HG02571 (cell line): ENCODE results near the gene OR8B3.
"Not testable (repeated sequence)": the region's sequence is repeated elsewhere in the genome, so short reads cannot be mapped to it uniquely, and the experiment has no call there.

Experiments
- ATAC-seq: cut with Tn5 transposase; IDR thresholded peaks from one replicate; pipeline ENCODE4 v1.9.1; 2021; ENCODE audit warnings: mild to moderate bottlenecking, moderate library complexity; ENCODE audit not compliant: unreplicated experiment

Gene OR8B3, protein sequence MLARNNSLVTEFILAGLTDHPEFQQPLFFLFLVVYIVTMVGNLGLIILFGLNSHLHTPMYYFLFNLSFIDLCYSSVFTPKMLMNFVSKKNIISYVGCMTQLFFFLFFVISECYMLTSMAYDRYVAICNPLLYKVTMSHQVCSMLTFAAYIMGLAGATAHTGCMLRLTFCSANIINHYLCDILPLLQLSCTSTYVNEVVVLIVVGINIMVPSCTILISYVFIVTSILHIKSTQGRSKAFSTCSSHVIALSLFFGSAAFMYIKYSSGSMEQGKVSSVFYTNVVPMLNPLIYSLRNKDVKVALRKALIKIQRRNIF

DNA sequence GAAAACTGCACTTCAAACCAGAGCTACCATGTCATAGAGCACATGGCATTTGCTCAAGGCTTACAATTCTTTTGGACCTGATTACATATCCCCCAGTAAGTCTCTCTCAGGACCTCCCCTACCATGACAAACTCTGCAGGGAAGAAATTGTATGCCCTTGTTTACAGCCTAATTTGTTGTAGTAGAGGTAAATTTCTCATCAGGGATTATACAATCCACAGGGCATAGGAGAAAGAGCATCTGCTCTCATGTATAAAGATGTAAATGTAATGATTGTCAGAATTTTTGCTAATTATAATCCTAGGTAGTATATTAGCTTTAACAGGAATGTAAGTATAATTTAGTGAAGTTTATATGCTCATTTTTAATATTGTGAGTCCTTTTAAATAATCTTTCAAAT is at the start of gene OR8B3:
Gene OR8B3, minus strand, starts transcription at position 101 of the 400 bp plus-strand sequence. CDS start 1,673 bp downstream, outside the sequence.
- no peak for ATAC-seq

DNA sequence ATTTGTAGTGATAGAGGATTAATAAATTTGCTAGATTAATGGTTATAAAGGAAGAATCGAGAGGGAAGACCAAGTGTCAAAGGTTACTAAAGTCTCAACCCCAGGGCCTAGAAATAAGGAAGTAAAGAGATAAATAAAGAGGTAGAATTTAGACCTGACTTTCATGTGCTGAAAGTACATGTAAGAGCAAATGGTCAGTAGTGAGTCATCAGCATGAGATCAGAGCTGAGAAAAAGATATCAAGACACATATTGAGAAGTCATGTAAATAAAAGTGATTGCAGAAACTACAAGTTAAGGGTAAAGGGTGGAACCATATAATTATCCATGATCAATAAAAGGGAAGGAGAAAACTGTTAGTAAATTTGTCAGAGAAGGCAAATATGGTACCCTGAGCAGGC is 48.1 kb upstream of the OR8B3 start:
- ATAC-seq, result no peak

DNA sequence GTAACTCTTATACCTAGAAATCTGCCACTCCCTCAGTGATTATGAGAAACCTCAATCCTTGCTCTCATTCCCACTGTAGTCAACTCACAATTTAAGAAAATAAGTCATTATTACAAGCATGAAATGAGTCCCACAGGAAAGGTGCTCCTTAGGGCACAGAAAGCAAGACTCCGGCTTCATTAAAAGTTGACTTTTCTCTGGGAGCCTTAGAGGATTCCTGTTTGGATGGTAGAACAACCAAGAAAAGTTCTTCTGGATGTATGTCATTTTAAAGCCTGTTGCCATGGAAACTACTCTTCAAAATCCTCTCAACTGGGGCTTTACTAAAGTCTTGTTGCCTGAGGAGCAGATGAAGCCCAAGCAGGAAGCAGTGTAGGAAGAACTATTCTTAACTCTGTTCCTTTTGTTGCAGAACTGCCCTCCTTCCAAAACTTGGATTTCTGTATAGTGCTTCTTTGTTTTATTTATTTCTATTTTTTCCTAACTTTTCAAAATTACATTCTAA is 46.9 kb upstream of the OR8B3 start, which contains the start of gene OR8B8:
Gene OR8B8, minus strand, starts transcription at position 51 of the 505 bp plus-strand sequence. CDS start 4,611 bp downstream, outside the sequence.
- no peak for ATAC-seq

DNA sequence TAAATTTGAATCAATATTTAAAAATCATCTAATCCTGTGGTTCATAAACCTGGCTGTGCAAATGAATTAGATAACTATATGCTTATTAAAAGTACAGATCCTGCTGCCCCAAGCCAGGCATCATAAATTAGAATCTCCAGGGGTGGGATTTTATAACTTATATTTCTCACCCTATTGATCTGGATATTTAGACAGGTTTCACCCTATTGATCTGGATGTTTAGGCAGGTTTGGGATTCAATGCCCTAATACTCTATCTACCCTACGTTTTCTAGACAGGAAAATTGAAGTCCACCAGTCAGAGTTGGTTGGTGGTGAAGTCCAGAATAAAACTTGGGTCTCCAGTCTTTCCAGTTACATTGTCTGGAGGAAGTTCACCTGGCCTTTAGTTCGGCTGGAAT is 44.0 kb upstream of the OR8B3 start:
- no peak for ATAC-seq

DNA sequence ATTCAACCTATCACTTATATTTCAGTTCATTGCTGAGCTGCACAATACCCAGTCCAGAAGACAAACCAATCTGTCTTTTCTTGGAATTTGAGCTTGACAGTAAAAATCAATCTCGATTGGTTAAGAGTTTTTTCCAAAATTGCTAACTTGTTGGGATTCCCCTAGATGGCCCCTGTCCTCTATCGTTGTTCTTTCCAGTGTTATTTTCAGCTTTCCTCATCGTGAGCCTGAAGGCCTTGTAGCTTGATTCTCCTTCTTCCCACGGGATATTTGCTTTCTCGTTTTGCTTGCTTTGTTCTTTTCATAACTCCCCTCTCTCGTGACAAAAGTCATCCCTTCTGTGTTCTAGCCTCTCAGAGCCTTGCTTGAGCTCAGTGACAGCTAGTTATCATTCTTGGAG is 43.6 kb upstream of the OR8B3 start:
- ATAC-seq, result no peak

DNA sequence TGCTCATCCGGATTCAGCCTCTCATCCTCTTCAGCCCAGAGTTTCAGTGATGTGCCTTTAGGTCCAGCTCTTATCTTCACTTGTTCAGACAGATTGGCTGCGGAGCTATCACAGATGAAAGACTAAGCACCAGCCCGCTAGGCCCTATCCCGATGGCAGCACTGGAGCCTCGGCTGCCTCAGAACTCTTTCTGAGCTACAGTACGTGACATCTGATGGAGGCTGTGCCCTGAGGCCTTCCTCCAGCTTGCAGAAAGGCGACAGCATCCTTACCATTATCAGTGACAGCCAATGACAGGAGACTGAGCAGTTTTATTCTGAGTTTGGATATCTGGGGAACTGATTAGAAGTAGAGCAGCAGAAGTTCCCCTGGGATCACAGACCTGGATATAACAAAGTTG is 42.7 kb upstream of the OR8B3 start:
- ATAC-seq, result no peak

DNA sequence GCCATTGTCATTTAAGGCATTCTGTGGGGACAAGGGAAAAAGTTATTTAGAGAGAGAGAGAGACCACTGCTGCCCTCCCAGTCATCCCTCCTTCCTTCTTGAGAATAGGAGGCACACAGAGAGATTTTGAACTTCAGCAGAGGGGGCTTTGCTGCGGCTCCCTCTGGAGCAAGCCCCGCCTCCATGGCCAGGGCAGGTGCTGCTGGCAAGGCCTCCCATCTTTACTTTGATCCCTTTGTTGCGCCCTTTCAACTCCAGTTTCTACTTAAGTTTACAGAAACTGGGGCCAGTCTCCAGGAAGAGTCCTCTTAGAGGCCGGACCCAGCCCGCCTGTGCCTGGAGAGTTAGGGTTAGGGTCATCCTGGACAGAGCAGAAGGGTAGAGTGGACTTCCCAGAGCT is 42.3 kb upstream of the OR8B3 start:
- no peak for ATAC-seq

DNA sequence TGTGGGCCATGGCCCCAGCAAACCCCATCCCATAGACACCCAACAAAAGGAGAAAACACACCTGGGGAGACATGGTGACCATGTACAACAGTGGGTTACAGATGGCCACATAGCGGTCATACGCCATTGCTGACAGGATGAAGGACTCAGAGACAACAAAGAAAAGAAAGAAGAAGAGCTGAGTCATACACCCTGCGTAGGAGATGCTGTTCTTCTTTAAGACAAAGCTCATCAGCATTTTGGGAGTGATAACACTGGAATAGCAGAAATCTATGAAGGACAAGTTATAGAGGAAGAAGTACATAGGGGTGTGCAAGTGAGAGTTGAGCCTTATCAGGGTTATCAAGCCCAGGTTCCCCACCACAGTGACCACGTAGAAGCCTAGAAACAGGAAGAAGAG is 41.8 kb upstream of the OR8B3 start:
- ATAC-seq, result no peak

DNA sequence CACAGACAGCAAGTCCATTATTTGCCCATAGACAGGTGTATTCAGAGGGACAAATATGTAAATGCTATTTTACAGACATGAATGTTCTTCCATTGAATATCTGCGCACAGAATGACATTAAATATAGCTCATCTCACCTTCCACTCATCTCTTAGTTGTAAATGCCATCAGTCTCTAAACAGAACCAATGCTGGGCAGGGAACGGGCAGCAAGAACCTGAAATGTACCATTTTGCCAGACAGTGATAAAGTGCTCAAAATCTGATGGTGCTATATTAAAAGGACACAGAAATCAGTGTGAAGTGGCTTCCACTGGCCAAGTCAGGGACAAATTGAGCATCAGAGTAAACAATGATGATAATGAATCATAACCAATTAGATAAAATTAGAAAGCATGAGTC is 35.9 kb upstream of the OR8B3 start:
- no peak for ATAC-seq

DNA sequence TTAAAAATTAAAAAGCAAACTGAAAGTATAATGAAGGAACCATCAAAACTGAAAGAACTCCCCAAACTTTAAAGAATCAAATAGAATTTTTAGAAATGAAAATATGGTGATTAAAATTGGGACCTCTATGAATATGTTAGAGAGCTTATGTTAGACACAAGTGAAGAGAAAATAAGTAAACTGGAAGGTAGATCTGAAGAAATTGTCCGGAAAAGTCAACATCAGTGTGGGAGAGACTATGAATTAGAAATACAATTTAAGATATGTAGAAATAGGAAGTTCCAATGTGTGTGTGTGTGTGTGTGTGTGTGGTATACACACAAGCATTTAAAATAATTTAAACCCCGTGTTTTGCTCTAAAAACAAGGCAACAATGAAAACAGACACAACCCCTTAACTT is 30.8 kb upstream of the OR8B3 start:
- no peak for ATAC-seq

DNA sequence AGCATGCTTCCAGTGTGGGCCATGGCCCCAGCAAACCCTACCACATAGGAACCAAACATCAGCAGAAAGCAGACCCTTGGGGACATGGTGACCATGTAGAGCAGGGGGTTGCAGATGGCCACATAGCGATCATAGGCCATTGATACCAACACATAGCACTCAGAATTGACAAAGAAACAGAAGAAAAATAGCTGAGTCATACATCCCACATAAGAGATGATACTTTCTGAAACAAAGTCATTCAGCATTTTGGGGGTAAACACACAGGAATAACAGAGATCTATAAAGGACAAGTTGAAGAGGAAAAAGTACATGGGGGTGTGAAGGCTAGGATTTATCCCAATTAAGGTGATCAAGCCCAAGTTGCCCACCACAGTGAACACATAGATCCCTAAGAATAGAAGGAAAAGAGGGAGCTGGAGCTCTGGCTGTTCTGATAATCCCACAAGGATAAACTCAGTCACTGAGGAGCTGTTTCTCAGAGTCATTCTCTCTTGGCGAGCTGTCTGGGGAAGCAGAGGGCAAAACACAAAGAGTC is 25.6 kb upstream of the OR8B3 start, which contains the start of gene OR8B4:
Gene OR8B4, minus strand, starts transcription at position 488 of the 538 bp plus-strand sequence. Its CDS starts 0 bp downstream, at position 488.
- no peak for ATAC-seq

DNA sequence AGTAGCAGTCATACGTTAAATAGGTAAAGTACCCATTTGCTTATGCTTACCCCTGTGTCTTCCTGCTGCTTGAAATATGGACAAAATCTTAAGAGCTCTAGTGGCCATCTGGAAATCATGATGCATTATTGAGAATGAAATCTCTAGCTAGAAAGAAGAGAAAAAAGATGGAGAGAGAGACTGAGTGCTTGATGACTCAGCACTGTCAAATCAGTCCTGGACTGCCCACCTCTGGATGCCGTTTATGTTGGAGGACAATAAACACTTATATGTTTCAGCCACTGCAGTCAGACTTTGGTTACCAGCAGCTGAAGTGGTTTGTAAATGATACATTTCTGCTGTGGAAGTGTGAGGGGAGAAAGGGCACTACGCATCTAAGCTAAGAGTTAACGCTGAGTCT is 22.2 kb upstream of the OR8B3 start:
- ATAC-seq, result no peak

DNA sequence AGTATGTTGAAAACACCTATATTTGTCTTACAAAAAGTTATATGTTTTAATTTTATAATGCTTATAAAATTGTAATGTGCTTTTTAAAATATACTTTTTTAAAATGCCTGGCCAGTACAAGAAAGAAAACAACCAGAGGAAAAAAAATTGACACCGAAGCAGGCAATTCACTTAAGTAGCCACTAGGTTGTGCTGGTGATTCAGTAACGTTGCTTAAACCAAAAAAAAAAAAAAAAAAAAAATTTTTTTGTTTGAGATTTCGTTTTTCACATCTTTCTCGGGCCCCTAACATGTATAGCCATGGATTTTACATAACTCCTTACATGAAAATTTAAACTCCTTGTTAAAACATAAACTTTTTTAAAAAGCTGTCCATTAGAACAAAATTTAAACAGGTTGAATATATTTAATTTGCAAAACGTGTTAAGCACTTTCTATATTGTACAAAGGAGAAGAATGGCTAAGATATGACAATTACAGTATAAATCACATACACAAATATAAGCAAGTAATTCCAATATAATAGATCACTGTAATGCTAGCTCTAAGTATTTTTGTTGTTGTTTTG is 16.6 kb upstream of the OR8B3 start:
- no peak for ATAC-seq

DNA sequence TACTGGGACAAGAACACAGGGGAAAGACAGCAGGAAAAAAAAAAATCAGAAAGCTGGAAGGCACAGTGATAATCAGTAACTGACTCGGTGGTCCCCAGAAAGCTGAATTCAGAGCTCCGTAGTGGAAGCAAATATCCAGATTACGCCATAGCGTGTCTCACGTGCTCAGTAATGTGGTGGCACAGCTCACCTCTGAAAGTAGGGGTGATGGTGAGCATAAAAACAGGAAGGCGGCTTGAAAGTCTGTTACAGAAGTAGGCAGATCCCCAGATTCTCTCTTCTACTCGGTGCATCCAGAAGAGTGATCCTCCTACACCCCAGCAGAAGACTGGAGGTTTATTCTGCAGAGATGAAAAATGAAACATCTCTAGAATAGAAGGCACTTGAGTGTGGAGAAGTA is 11.1 kb upstream of the OR8B3 start:
- no peak for ATAC-seq

DNA sequence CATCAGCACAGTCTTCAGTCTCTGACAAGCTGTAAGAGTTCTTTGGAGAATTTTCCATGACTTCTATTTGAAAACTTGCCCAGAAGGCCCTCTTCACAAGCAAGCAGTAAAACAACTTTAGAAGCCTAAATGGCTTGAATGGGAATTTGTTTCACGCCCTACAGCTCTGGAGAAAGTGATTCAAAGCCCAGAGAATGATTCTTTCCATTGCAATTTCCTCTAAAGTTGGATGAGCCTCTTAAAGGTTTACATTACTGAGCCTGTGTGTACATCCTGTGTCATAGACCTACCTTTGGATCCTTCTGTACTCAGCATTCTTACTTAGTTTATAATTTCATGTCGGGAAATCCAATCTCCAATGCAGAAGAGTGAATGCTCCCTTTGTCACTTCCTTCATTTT is 6.8 kb upstream of the OR8B3 start:
- ATAC-seq, result no peak

DNA sequence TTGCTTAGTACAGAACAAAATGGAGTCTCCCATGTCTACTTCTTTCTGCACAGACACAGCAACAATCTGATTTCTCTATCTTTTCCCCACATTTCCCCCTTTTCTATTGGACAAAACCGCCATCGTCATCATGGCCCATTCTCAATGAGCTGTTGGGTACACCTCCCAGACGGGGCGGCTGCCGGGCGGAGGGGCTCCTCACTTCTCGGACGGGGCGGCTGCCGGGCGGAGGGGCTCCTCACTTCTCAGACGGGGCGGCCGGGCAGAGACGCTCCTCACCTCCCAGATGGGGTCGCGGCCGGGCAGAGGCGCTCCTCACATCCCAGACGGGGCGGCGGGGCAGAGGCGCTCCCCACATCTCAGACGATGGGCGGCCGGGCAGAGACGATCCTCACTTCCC is 4.4 kb upstream of the OR8B3 start:
- not testable (repeated sequence) for ATAC-seq

DNA sequence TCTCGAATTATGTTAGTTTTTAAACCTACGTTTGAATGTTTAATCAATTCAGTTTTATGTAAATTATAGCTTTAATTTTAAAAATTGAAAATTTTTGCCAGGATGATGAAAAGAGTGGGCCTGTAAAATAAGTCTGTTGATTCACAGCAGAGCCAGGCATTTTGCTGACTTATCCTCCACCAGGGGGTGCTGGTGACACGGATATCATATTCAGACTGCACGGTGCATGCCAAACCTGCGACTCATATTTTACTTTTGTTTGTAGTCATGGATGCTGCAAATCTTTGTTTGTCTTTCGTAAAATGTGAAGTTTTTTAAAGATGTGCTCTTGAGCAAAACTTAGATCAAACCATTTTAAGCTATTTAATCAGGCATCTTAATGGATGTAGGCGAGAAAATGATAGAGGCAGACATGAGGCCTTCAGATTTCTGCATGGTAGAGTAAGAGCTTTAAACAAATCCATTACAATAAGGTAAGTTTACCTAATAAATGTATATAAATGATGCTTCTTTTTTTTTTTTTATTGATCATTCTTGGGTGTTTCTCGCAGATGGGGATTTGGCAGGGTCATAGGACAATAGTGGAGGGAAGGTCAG is 3.6 kb upstream of the OR8B3 start:
- ATAC-seq, result no peak

DNA sequence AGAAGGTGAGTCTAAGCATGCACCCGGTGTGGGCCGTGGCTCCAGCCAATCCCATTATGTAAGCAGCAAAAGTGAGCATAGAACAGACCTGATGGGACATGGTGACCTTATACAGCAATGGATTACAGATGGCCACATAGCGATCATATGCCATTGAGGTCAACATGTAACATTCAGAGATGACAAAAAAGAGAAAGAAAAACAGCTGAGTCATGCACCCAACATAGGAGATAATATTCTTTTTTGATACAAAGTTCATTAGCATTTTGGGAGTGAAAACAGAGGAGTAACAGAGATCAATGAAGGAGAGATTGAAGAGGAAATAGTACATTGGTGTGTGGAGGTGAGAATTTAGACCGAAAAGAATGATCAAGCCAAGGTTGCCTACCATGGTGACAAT is 2.0 kb downstream of the OR8B3 start:
- ATAC-seq, result not testable (repeated sequence)

DNA sequence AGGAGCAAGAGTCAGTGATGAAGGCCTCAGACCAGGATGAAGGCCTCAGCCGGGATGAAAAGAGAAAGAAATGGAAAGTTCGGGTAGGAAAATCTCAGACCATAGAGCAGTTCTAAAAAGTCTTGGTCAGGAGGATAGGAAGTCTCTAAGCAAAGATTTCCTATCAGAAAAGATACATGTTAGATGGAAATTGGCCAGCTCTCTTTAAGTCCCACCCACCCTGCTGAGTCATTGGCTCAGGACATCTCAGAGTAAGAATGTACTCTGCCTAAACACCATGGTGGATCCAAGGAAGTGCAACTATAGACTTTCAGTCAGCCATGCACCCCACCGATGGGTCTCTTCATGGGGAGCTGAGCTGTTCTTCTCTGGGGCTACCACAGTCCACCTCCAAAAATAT is 4.4 kb downstream of the OR8B3 start:
- ATAC-seq, result no peak

DNA sequence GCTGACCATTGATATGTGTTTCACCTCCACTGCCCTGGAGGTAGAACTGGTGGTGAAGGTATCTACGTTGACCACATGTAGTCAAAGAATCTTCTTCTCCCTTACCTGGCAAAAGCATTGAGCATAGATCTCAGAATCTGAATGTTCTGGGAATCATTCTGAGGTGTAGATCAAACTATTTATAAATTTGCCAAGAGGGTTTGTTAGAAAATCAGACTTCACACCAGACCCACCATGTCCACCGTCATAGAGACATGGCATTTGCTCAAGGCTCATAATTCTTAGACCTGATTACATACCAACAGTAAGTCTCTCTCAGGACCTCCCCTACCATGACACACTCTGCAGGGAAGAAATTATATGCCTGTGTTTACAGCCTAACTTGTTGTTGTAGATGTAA is 14.4 kb downstream of the OR8B3 start, which contains the start of gene OR8B2:
Gene OR8B2, minus strand, starts transcription at position 101 of the 400 bp plus-strand sequence. CDS start 1,156 bp downstream, outside the sequence.
- no peak for ATAC-seq

DNA sequence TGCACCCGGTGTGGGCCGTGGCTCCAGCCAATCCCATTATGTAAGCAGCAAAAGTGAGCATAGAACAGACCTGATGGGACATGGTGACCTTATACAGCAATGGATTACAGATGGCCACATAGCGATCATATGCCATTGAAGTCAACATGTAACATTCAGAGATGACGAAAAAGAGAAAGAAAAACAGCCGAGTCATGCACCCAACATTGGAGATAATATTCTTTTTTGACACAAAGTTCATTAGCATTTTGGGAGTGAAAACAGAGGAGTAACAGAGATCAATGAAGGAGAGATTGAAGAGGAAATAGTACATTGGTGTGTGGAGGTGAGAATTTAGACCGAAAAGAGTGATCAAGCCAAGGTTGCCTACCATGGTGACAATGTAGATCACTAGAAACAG is 16.0 kb downstream of the OR8B3 start:
- not testable (repeated sequence) for ATAC-seq

DNA sequence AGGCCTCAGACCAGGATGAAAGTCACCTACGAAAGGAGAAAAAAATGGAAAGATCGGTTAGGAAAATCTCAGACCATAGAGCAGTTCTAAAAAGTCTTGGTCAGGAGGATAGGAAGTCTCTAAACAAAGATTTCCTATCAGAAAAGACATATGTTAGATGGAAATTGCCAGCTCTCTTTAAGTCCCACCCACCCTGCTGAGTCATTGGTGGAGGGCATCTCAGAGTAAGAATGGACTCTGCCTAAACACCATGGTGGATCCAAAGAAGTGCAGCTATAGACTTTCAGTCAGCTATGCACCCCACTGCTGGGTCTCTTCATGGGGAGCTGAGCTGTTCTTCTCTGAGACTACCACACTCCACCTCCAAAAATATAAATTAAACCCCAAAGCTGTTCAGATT is 18.2 kb downstream of the OR8B3 start:
- no peak for ATAC-seq
